ENCODE measurements around the gene CACNA1I.

CACNA1I gene

GRCh38 chr22:39577900-39578299 is 7.3 kb downstream of the CACNA1I start:
- DNase-seq (ENCODE audit: low read depth), result no peak
- no peak overlapping the region for H3K4me3 ChIP-seq (ENCODE audit: low read depth, low read length)

GRCh38 chr22:39580006-39580441 is 9.5 kb downstream of the CACNA1I start:
- H3K4me3 ChIP-seq (ENCODE audit: low read depth, low read length), result no peak overlapping the region
- DNase-seq (ENCODE audit: low read depth), result no peak
- TF ChIP-seq CTCF (IDR thresholded peaks at IDR 0.05; ENCODE audit: low read depth, low read length, missing control alignments), result no peak

More at GRCh38 chr22:39577900-39578299, 7.3 kb downstream of the CACNA1I start:
- TF ChIP-seq CTCF (IDR thresholded peaks at IDR 0.05; ENCODE audit: low read depth, low read length, missing control alignments), result no peak

DNA sequence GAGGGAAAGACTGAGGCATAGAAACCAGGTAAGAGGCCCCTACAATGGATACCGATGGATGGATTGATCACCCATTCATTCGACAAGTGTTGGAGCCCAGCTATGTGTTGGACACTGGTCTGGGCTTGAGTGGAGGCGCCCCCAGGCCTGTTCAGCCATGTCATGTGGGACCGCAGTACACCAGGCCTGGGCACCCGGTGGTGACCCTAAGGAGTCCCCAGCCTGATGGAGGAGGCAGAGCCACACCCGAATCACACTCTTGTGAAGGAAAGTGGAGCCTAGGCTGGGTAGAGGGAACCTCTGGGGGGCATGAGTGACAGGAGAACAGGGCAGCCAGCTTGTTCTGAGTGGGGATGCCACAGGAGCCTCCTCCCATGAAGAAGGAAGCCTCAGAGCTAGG is 10.2 kb downstream of the CACNA1I start:
- DNase-seq (ENCODE audit: low read depth), result no peak
- H3K4me3 ChIP-seq (ENCODE audit: low read depth, low read length), result no peak overlapping the region
- TF ChIP-seq CTCF (IDR thresholded peaks at IDR 0.05; ENCODE audit: low read depth, low read length, missing control alignments), result no peak

DNA sequence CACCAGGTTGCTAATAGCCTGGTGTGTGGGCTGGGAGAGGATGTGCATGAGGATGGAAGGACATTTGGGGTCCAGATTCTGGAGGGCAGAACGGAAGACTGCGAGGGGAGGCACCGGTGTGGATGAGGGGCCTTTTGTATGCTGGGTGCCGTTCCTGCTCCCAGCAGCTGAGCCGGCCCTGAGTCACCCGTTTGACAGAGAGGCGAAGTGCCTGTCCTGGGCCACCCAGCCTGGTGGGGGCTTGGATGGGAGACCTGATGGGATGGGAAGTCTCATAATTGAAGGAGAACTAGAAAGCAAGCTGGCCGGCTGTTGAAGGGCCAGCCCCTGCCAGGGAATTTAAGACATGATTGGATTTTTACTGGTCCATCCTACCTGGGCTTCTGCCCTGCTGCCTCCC is 10.8 kb downstream of the CACNA1I start:
- H3K4me3 ChIP-seq (ENCODE audit: low read depth, low read length), result no peak overlapping the region
- TF ChIP-seq CTCF (IDR thresholded peaks at IDR 0.05; ENCODE audit: low read depth, low read length, missing control alignments), result no peak
- no peak for DNase-seq (ENCODE audit: low read depth)

DNA sequence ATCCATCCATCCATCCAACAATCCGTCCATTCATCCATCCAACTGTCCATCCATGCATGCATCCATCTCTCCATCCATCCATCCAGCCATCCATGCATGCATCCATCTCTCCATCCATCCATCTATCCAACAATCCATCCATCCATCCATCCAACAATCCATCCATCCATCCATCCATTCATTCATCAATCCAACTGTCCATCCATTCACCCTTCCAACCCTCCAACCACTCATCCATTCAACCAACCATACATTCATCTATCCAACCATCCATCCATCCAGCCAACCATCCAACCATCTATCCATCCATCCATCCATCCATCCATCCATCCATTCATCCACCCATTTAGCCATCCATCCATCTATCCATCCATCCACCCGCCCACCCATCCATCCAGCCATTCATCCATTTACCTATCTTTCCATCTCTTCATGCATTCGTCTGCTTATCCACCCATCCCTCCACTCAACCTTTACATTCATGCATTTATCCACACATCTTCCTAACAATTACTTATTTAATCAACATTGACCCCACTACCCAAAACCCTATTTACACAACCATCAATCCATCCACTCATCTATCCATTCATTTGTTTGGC is 12.6 kb downstream of the CACNA1I start:
- DNase-seq (ENCODE audit: low read depth), result no peak
- no peak overlapping the region for H3K4me3 ChIP-seq (ENCODE audit: low read depth, low read length)
- no peak for TF ChIP-seq CTCF (IDR thresholded peaks at IDR 0.05; ENCODE audit: low read depth, low read length, missing control alignments)

GRCh38 chr22:39589875-39590274 is 19.3 kb downstream of the CACNA1I start:
- no peak overlapping the region for H3K4me3 ChIP-seq (ENCODE audit: low read depth, low read length)
- TF ChIP-seq CTCF (IDR thresholded peaks at IDR 0.05; ENCODE audit: low read depth, low read length, missing control alignments), result no peak
- DNase-seq (ENCODE audit: low read depth), result no peak

All from GM12864 (cell line).